HL-60 (cell line): ENCODE measurements around the gene ATP9B.

Source experiments
- DNase-seq, 2 experiments: peaks; one replicate each; pipeline ENCODE4 v3.0.0-alpha.2; 2010 to 2020; ENCODE audit warnings: low read depth in 1 of 2, low spot score in 1 of 2
- H3K27ac ChIP-seq: fragments of 250-450 bp; sonication (Bioruptor Pico); replicated peaks from 2 replicates; pipeline ENCODE4 v1.5.1; 2020; ENCODE audit warnings: mild to moderate bottlenecking, moderate library complexity
- H3K27me3 ChIP-seq: fragments of 250-450 bp; sonication (Bioruptor Pico); 2 replicates; pipeline ENCODE4 v1.5.1; 2021; ENCODE audit warnings: mild to moderate bottlenecking, moderate library complexity; ENCODE audit not compliant: insufficient read depth, poor library complexity, severe bottlenecking
- H3K4me3 ChIP-seq: replicated peaks from 2 replicates; pipeline ENCODE4 v1.5.1; 2011; ENCODE audit warnings: mild to moderate bottlenecking, control low read depth, low read length; ENCODE audit not compliant: insufficient read depth
- GABPA ChIP-seq: IDR thresholded peaks from 2 replicates; pipeline ENCODE4 v1.6.1; 2012; ENCODE audit warnings: low read depth
- POLR2AphosphoS5 ChIP-seq: IDR thresholded peaks from 2 replicates; pipeline ENCODE4 v1.6.1; 2012; ENCODE audit warnings: low read depth
- SPI1 ChIP-seq: IDR thresholded peaks from 2 replicates; pipeline ENCODE4 v1.6.1; 2012; ENCODE audit warnings: low read depth, mild to moderate bottlenecking, borderline replicate concordance
- TF ChIP-seq, protein P1 (sequence below): IDR thresholded peaks from one replicate; pipeline ENCODE4 v1.5.1; 2011; ENCODE audit warnings: low read length, control low read depth, inconsistent platforms; ENCODE audit not compliant: insufficient read depth
- TF ChIP-seq, protein P2 (sequence below): IDR thresholded peaks from 2 replicates; pipeline ENCODE4 v1.6.1; 2012; ENCODE audit warnings: low read depth; ENCODE audit not compliant: insufficient replicate concordance

The ATP9B gene

DNA sequence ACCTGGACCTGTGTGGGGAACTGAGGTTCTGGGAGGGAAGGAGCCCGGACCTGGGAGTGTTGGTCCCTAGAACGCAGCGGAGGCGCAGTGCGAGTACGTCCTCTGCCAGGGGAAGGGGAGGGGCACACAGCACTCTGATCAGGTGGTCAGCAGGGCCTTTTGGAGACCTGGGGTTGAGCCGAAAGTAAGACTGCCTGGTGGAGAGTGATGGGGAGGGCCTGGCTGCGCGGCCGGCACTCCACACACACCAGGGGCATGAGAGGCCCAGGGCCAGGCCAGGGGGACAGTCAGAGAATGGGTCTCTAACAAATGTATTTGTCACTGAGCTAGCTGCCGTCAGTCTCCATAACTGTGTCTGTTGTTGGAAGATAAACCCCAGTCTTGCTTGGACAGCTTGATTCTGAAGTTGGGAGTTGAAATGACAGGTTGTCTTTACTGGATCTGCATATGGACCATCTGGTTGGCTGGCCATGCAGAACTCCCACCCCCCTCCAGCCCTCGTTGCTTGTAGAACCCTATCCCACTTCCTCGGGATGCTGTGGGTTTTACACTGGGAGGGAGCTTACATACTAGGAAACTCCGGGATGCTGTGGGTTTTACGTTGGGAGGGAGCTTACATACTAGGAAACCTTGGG is 251.1 kb downstream of the ATP9B start:
- no peak for DNase-seq
- H3K27me3 ChIP-seq: no peaks in the 10 kb centered on the region
- no peak overlapping the region for H3K4me3 ChIP-seq
- no peak overlapping the region for H3K27ac ChIP-seq
- TF ChIP-seq SPI1: no peak
- TF ChIP-seq, protein P1, sequence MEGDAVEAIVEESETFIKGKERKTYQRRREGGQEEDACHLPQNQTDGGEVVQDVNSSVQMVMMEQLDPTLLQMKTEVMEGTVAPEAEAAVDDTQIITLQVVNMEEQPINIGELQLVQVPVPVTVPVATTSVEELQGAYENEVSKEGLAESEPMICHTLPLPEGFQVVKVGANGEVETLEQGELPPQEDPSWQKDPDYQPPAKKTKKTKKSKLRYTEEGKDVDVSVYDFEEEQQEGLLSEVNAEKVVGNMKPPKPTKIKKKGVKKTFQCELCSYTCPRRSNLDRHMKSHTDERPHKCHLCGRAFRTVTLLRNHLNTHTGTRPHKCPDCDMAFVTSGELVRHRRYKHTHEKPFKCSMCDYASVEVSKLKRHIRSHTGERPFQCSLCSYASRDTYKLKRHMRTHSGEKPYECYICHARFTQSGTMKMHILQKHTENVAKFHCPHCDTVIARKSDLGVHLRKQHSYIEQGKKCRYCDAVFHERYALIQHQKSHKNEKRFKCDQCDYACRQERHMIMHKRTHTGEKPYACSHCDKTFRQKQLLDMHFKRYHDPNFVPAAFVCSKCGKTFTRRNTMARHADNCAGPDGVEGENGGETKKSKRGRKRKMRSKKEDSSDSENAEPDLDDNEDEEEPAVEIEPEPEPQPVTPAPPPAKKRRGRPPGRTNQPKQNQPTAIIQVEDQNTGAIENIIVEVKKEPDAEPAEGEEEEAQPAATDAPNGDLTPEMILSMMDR: no peak
- TF ChIP-seq GABPA: no peak
- TF ChIP-seq, protein P2, sequence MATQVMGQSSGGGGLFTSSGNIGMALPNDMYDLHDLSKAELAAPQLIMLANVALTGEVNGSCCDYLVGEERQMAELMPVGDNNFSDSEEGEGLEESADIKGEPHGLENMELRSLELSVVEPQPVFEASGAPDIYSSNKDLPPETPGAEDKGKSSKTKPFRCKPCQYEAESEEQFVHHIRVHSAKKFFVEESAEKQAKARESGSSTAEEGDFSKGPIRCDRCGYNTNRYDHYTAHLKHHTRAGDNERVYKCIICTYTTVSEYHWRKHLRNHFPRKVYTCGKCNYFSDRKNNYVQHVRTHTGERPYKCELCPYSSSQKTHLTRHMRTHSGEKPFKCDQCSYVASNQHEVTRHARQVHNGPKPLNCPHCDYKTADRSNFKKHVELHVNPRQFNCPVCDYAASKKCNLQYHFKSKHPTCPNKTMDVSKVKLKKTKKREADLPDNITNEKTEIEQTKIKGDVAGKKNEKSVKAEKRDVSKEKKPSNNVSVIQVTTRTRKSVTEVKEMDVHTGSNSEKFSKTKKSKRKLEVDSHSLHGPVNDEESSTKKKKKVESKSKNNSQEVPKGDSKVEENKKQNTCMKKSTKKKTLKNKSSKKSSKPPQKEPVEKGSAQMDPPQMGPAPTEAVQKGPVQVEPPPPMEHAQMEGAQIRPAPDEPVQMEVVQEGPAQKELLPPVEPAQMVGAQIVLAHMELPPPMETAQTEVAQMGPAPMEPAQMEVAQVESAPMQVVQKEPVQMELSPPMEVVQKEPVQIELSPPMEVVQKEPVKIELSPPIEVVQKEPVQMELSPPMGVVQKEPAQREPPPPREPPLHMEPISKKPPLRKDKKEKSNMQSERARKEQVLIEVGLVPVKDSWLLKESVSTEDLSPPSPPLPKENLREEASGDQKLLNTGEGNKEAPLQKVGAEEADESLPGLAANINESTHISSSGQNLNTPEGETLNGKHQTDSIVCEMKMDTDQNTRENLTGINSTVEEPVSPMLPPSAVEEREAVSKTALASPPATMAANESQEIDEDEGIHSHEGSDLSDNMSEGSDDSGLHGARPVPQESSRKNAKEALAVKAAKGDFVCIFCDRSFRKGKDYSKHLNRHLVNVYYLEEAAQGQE: no peak
- no peak for TF ChIP-seq POLR2AphosphoS5

DNA sequence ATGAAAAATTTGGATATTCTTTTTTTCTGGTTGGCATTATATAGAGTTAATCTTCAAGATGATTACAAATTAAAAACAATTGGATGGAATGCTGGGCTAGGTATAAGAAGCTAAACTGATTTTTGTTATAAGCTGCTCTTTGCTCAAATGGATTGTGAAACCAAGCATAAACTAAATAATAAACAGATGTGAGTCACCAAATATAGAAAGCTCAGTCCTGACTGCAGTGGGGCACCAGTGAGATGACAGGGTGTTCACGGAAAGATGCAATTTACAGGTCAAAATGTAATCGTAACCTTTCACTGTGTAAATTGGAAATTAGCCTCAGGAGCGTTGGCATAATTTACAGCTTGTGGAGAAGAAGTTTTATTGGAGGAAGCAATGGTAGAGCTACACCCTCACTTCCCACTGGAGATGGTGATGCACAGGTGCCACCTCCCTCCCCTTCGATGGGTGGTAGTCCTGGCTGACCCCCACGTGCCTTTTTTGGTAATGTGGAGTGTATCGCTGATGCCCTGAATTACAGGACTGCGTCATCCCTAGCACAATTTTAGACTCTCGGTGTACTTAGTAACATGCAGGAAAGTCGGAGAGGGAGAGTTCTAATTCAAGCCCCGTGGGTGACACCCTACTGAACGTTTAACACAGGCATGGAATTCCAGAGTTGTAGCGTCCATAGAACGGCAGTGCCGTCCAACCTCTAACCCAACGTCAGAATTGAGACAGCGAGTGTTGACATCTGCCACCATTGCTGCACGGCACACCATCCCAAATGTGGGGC is 252.6 kb downstream of the ATP9B start:
- TF ChIP-seq, protein P2: no peak
- TF ChIP-seq GABPA: no peak
- TF ChIP-seq SPI1: no peak
- TF ChIP-seq, protein P1: no peak
- TF ChIP-seq POLR2AphosphoS5: no peak
- H3K4me3 ChIP-seq: no peak overlapping the region

DNA sequence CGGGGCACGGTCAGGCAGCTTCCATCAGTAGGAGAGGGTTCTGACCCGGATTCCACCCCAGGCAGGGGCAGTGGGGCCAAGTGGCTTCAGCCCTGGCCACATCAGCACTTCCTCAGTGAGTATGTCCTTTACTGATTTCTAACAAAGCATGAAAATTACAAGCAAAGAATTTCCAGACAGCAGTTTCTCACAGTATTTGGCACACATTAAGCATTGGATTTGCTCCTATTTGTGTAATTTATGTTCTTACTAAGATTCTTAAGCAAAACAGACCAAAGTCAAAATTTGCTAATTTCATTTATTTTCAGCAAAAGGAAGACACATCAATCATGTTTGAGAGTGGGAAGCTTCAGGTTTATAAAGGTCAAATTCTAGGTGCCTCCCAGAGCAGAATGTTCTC is 253.2 kb downstream of the ATP9B start:
- H3K27ac ChIP-seq: no peak overlapping the region
- no peak for DNase-seq
- no peak overlapping the region for H3K4me3 ChIP-seq
- no peak for TF ChIP-seq SPI1
- no peaks in the 10 kb centered on the region for H3K27me3 ChIP-seq

More for the DNA sequence above, 252.6 kb downstream of the ATP9B start:
- no peak overlapping the region for H3K27ac ChIP-seq
- no peaks in the 10 kb centered on the region for H3K27me3 ChIP-seq
- no peak for DNase-seq

DNA sequence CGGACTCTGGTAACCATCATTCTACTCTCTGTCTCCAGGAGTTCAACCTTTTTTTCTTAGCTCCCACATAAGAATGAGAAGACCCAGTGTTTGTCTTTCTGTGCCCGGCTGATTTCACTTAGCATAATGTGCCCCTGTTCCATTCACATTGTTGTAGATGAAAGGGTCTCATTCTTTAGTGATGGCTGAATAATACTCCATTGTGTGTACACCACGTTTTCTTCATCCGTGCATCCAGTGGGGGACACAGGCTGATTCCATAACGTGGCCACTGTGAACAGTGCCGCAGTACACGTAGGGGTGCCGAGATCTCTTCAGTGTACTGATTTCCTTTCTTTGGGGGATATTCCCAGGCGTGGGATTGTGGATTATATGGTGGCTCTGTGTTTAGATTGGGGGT is 254.3 kb downstream of the ATP9B start:
- Histone ChIP-seq H3K4me3 (no peak overlapping the region), H3K27ac (no peak overlapping the region), H3K27me3 (no peaks in the 10 kb centered on the region)
- TF ChIP-seq GABPA (no peak), SPI1 (no peak)
- TF ChIP-seq, protein P2: no peak
- DNase-seq: no peak
